ENCODE measurements around the gene SRA1.

The SRA1 gene

DNA sequence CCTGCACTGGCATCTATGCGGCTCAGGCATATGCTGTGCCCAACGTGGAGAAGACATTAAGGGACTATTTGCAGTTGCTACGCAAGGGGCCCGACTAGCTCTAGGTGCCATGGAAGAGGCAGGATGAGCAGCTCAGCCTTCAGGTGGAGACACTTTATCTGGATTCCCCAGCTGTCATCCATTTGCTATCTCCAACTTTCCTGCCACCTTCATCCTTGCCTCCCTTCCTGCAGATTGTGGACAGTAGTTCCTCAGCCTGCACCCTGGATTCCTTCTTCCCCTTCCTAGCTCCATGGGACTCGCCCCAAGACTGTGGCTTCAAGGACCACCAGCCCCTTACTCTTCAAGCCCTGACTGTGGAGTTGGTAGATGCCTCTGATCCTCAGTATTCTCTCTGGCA, 9.4 kb upstream of the SRA1 start:
- TF ChIP-seq POLR2A (IDR thresholded peaks at IDR 0.05; ENCODE audit: low read depth, low read length): no peak
- DNase-seq (ENCODE audit: insufficient read length, low spot score) (no peak), FAIRE-seq (no peak)

DNA sequence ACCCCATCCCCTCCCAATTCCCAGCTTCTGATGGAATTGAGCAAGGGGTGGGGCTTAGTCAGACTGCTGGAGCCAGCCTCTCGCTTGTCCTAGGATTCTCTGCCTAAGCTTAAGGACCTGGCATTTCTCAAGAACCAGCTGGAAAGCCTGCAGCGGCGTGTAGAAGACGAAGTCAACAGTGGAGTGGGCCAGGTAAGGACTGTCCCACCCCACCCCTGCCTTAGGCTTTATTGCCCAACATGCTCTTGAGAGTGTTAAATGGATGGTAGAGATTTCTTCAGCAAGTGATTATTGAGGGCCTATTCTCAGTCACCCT, 8.5 kb upstream of the SRA1 start:
- FAIRE-seq: no peak

DNA sequence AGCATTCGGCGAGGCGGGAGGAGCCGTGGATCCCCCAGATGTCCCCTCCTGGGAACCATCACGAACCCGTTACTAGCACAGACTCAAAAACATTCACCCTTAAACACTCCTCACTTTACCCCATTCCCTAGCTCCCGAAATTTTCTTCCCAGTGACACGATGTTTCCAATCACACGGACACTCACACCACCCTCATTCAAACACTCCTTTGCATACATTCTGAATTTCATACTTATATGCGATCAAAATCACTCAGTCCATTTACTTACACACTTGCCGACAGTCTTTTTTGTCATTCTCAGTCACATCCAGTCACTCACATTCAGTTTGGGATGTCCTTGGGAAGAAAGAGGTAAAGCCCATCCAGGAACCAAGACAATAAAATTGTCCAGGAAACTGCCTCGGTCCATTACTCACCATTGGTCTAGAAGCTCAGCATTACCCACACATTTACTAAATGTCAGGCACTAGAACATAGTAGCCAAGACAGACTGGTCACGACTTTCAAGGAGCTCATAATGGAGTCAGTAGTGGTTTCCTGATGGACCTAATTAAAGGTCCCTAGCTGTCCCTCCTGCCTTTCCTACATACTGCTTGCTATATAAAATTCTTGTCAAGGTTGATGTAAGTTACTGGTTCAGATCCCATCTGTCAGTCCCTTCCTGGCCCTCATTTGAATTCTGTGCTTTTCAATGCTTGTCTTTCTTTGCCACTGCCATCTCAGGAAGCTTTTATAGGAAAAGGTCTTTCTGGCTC, 7.9 kb upstream of the SRA1 start:
- FAIRE-seq (no peak), DNase-seq (ENCODE audit: insufficient read length, low spot score) (no peak)
- TF ChIP-seq POLR2A (IDR thresholded peaks at IDR 0.05; ENCODE audit: low read depth, low read length): no peak

More for the DNA sequence above, 8.5 kb upstream of the SRA1 start:
- no peak for DNase-seq (ENCODE audit: insufficient read length, low spot score)
- TF ChIP-seq POLR2A (IDR thresholded peaks at IDR 0.05; ENCODE audit: low read depth, low read length): no peak

DNA sequence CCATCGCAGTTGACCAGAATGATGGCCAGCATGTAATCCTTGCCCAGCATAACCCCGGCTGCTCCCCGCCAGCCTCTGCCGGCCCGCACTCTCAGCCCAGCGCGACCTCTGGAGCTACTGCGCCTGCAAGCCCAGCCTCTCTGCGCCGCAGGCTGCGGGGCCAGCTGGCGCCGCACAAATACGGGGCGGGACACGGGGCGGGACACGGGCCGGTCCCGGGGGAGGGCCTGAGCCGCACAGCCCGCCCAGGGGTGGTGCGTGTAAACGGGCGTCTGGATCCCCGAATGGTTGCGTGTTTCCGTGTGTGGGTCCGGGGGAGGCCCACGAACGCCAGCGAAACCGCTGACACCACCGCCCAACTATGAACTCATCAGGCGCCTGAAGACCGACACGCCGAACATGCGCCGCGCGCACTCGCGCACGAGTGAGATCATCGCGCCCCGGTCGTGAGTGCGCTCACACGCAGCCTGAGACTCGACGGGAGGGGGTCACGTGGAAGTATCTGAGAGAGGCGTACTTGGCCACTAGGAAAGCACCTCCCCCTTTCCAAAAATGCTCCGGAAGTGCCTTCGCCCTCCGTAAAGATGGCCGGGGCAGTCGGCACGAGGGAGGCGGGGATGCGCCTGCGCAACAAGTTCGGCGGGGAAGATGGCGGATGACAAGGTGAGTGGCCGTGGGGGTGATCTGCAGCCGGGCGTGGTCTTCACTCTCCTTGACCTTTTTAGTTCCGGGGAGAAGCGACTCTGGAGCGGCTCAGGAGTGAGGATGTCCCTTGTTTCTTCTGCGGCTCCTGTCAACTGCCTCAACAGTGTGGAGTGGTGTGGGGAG, 7.1 kb upstream of the SRA1 start, which contains the start of the genes APBB3 and SLC35A4:
Gene APBB3 (minus strand): TSS at position 403 of the 828 bp plus-strand sequence. CDS start 353 bp downstream, at position 50.
Gene SLC35A4 (plus strand): TSS at position 633 of the 828 bp plus-strand sequence. CDS start 2,342 bp downstream, outside the sequence.
- peak; percentile 91 for TF ChIP-seq POLR2A (IDR thresholded peaks at IDR 0.05; ENCODE audit: low read depth, low read length)
- DNase-seq (ENCODE audit: insufficient read length, low spot score): peak; percentile 93
- no peak for FAIRE-seq

DNA sequence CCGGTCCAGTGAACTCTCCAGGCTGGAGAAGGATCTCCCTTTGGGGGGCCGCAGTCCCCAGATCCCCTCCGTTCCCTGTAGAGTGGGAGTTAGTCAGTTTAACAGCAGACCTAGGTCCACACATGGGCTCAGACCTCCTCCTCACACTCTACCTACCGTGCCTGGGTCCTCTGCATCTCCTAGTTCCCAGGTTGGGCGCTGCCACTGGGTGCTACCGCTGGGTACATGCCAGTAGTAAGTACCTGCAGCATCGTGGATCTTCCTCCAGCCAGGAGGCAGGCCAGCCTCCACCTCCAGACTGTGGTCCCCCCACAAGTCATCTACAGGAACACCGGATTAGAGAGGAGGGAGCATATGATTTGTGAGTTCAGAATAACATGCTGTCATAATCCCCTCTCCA, 6.3 kb upstream of the SRA1 start:
- DNase-seq (ENCODE audit: insufficient read length, low spot score) (no peak), FAIRE-seq (no peak)
- no peak for TF ChIP-seq POLR2A (IDR thresholded peaks at IDR 0.05; ENCODE audit: low read depth, low read length)

DNA sequence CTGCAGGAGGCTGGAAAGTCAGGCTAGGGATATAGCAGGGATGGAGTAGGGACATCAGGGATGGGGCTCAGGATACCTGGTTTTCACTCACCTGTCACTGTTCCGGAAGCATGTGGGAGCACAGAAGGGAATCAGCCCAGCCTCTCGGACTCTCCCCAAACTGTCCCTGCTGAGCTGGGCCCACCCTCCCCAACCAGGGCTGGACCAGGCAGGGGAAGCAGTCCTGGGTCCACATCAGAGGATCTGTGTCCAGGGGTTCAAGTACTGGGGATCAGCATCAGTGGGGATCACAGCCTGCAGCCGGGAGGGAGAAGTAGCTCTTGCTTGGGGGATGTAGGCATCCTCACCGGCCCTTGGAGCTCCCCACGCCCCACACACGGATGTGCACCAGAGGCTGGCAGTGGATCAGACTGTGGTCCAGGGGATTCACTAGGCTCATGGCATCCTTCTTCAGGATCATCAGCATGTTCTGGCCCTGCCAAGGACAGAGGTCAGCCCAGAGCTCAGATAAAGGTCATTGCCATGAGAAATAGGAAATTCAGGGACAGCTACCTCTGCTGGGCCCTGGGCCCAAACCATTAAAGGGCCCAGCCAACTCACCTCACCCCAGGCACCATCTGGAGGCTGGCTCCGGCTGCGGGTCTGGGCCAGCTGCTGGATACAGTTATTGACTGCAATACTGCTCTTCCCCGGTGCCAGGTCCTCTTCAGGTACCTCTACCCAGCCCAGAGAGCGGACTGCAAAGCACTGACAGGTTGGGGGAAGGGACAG, 4.7 kb upstream of the SRA1 start:
- no peak for TF ChIP-seq POLR2A (IDR thresholded peaks at IDR 0.05; ENCODE audit: low read depth, low read length)
- DNase-seq (ENCODE audit: insufficient read length, low spot score): no peak
- no peak for FAIRE-seq

DNA sequence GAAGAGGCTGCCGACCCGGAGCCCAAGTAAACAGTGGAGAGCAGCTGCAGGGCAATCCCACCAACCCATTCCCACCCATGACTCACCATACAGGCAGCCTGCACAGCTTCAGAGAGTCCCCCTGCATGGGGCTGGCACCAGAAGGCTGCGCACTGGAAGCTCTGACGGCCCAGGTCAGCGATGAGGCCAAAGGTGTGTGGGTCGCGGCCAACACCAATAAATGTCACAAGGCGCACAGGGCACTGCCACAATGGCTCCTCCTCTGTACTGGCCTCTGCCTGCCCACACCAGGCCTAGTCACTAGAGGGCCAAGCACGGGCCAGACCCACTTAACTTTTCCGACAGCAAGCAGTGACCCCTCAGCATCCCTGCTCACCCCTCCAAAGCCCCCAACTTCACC, 3.0 kb upstream of the SRA1 start:
- DNase-seq (ENCODE audit: insufficient read length, low spot score) (no peak), FAIRE-seq (no peak)
- TF ChIP-seq POLR2A (IDR thresholded peaks at IDR 0.05; ENCODE audit: low read depth, low read length): no peak

DNA sequence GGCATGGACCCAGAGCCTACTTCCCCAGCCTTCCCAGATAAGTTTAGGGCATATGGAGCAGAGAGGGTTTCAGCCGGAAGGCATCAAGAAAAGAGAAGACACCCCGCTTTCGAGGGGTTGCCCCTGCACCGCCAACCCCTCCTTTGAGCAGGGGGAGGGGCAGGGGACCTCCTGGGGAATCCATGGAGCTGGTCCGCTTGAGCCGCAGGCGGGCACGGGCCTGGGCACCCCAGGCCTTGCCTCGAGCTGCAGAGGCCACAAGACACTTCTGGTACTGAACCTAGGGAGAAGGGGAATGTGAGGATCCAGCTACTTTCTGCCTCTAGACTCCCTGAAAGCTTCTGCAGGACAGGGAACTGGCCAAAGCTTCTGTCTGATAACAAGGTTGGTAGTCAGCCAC, 1.3 kb upstream of the SRA1 start:
- FAIRE-seq (no peak), DNase-seq (ENCODE audit: insufficient read length, low spot score) (no peak)
- TF ChIP-seq POLR2A (IDR thresholded peaks at IDR 0.05; ENCODE audit: low read depth, low read length): no peak

DNA sequence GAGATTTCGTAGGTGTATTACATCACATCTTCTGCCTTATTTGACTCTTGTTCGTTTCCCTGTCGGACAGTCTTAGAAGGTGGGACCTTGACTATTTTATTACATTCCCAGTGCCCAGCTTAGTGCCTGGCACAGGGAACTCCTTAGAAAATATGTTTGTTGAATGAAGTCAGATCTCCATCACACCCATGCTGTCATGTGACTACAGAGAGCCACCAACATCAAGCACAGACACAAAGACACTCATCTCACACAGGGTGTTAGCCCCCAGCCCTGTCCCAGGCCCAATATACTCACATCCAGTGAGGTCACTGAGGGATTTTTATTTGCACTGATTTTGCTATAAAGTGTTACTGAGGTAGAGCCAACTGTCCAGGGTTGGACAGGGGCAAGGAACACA, 692 bp upstream of the SRA1 start:
- no peak for TF ChIP-seq POLR2A (IDR thresholded peaks at IDR 0.05; ENCODE audit: low read depth, low read length)
- no peak for DNase-seq (ENCODE audit: insufficient read length, low spot score)
- no peak for FAIRE-seq

DNA sequence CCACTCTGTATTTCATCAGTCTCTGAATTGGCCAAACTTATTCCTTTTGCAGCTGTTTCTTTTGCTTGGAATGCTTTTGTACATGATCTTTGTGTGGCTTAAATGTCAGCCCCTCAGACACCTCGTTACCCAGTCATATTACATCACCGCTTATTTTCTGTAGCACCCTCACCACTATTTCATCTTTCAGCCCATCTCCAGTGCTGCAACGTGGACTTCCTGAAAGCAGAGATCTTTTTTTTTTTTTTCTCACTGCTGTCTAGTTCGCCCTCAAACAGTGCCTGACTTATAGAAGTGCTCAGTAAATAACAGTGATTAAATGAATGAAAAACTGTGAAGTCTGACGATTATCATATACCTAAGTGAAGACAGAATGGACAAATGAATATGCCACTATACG, 835 bp downstream of the SRA1 start:
- no peak for DNase-seq (ENCODE audit: insufficient read length, low spot score)

DNA sequence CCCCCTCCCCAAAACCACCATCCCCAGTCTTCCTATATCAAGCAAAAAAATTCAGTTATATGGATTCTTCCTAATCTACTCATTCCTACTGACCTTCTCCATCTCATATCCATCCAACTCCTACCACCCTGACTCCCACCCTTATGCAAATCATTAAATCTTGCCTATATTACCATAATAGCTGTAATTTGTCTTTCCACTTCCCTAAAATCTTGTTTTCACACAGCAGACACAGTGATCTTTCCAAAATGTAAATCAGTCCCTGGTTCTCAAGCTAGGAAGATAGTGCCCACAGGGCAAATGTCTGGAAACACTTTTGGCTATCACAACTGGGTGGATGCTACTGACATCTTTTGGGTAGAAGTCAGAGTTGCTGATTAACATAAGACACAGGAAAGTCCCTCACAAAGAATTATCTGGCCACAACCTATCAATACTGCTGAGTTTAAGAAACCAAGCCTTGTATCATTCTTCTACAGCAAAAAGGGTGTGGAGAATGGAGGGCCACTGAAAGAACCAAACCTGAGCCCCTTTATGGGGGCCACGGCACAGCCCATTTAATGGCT, 1.4 kb downstream of the SRA1 start:
- FAIRE-seq: no peak
- TF ChIP-seq POLR2A (IDR thresholded peaks at IDR 0.05; ENCODE audit: low read depth, low read length): no peak
- no peak for DNase-seq (ENCODE audit: insufficient read length, low spot score)

More for the DNA sequence above, 835 bp downstream of the SRA1 start:
- no peak for TF ChIP-seq POLR2A (IDR thresholded peaks at IDR 0.05; ENCODE audit: low read depth, low read length)
- FAIRE-seq: no peak

DNA sequence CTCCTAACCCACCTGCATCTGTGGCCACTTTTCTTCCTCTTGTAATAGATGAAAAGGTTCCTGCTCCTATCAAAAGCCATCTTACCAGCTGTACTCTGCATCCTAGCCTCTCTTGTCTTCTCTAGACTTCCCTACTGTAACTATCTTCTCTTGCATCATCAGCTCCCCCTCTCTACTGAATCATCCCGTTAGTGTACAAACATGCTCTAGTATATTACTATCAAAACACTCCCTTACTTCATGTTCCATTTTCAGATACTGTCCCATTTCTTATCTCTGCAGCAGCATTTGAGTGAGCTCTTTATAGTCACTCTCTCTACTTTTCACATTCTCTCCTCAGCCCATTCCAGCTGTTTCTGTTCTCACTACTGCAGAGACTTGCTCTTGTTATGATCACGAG, 2.8 kb downstream of the SRA1 start:
- FAIRE-seq: no peak
- no peak for DNase-seq (ENCODE audit: insufficient read length, low spot score)
- no peak for TF ChIP-seq POLR2A (IDR thresholded peaks at IDR 0.05; ENCODE audit: low read depth, low read length)

DNA sequence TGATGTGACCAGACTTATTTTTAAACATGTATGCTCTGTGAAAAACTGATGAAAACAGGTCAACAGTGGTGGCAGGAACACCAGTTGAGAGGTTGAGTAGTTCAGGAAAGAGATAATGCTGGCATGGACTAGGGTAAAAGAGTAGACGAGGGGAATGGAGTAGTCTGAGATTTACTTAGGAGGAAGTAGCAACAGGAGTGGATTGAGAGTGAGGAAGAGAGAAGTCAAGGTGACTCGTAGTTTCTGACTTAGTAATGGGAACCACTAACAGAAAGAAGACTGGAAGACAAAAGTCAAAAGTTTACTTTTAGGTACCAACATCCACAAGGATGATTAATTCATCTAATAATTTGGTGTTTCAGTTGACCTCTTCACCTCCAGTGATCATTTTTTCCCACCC, 3.6 kb downstream of the SRA1 start:
- FAIRE-seq (no peak), DNase-seq (ENCODE audit: insufficient read length, low spot score) (no peak)
- TF ChIP-seq POLR2A (IDR thresholded peaks at IDR 0.05; ENCODE audit: low read depth, low read length): no peak

DNA sequence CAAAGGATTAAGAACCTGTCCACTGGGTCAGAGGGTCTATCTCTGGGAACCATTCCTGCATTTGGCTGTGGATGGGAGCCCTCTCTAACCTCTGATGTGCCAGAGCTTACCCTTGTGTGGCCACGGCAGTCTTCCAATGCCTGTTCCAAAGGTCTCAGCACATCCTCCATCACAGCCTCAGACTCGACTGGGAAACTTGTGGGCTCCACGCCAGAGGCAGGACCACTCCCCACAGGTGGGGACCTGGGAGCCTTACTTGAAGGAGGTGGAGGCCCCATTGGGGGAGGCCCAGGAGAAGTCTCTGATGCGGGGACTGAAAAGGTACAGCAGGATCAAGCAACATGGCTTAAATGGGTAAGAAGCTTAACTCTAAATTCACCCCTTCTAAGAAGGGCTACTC, 5.4 kb downstream of the SRA1 start:
- no peak for FAIRE-seq

More for the DNA sequence above, 5.4 kb downstream of the SRA1 start:
- no peak for DNase-seq (ENCODE audit: insufficient read length, low spot score)
- TF ChIP-seq POLR2A (IDR thresholded peaks at IDR 0.05; ENCODE audit: low read depth, low read length): no peak

Data from H54 (cell line).